NK-92 (cell line): ENCODE results near the gene NKD2.

Experiments
- DNase-seq: peaks from one replicate; lab custom pipeline; 2025; ENCODE audit not compliant: unreplicated experiment; lab: John Stamatoyannopoulos, UW

The NKD2 gene

GRCh38 chr5:1087428-1087827 is 78.8 kb downstream of the NKD2 start:
- no peak for DNase-seq

GRCh38 chr5:1088031-1088430 is 79.4 kb downstream of the NKD2 start:
- no peak for DNase-seq
